ENCODE measurements around the gene CHST9. TPM values are rescaled to one million over a fixed set of nuclear protein-coding genes. Genes with fewer than 3 reads are reported as not detected.

CHST9 gene
- total and polyA plus RNA-seq, 2 of the 13 experiments (the other 11 are each of a cell fraction or from before 2014, with no cell fraction given), result 3.2 to 9.6 TPM

GRCh38 chr18:27073404-27073830 is 111.7 kb downstream of the CHST9 start:
- Histone ChIP-seq H3K27me3 (ENCODE audit: control insufficient read depth in 1 of 2, insufficient read depth in 2 of 2, low read length in 2 of 2) (no peaks in the 10 kb centered on the region), H3K9me3 (ENCODE audit: low read length) (no peaks in the 10 kb centered on the region), H3K9ac (ENCODE audit: insufficient read depth, low read depth, low read length) (no peak overlapping the region), H3K4me1 (ENCODE audit: insufficient read depth, low read length) (no peaks in the 10 kb centered on the region), H4K20me1 (ENCODE audit: insufficient read depth, low read length) (no peaks in the 10 kb centered on the region), H3K4me3 (replicated peaks in 1 of 3; ENCODE audit: insufficient read depth in 1 of 3, low read depth in 2 of 3, low read length in 3 of 3) (no peak overlapping the region), H3K79me2 (ENCODE audit: insufficient read depth, low read length) (no peaks in the 10 kb centered on the region), H3K4me2 (ENCODE audit: low read depth, low read length) (no peak overlapping the region), H3K36me3 (replicated peaks in 1 of 2; ENCODE audit: control insufficient read depth in 1 of 2, insufficient read depth in 2 of 2, low read length in 2 of 2) (no peaks in the 10 kb centered on the region), H3K27ac (ENCODE audit: extremely low read length, insufficient read depth, low read length) (no peak overlapping the region), H2AFZ (ENCODE audit: low read length) (no peak overlapping the region)
- CTCF ChIA-PET (ENCODE audit: low intra/inter-chr PET ratio, low total read pairs), result no interaction called here
- POLR2A ChIA-PET, result no interaction called here
- DNase-seq (ENCODE audit: low spot score) (no peak), ATAC-seq (no peak), FAIRE-seq (no peak)
- intact Hi-C loops (cut with micrococcal nuclease; ENCODE audit: unreplicated experiment), result no loop called here
- in situ Hi-C loops (cut with HindIII; ENCODE audit: extremely low pct_ligation_motif_present, low pct_unique_long_range_greater_than_20kb), result no loop called here
- TF ChIP-seq STAG1 (CRISPR knock-in tag; IDR thresholded peaks at IDR 0.05) (no peak), KMT2B (CRISPR knock-in tag; IDR thresholded peaks at IDR 0.05) (no peak)
- no TSS peak for BruUV-seq (replicated peaks)
- 89% methylated on average over 5 of the region's 5 CpGs for WGBS (ENCODE audit: low lambda C conversion rate)

GRCh38 chr18:27064673-27065072 is 120.4 kb downstream of the CHST9 start:
- DNase-seq (ENCODE audit: low spot score) (no peak), FAIRE-seq (no peak), ATAC-seq (no peak)
- Histone ChIP-seq H3K36me3 (replicated peaks in 1 of 2; ENCODE audit: control insufficient read depth in 1 of 2, insufficient read depth in 2 of 2, low read length in 2 of 2) (no peaks in the 10 kb centered on the region), H3K27me3 (ENCODE audit: control insufficient read depth in 1 of 2, insufficient read depth in 2 of 2, low read length in 2 of 2) (no peaks in the 10 kb centered on the region), H3K4me1 (ENCODE audit: insufficient read depth, low read length) (peaks cover 21% of the 10 kb centered on the region), H3K9me3 (ENCODE audit: low read length) (no peaks in the 10 kb centered on the region), H3K27ac (ENCODE audit: extremely low read length, insufficient read depth, low read length) (no peak overlapping the region), H3K4me3 (replicated peaks in 1 of 3; ENCODE audit: insufficient read depth in 1 of 3, low read depth in 2 of 3, low read length in 3 of 3) (no peak overlapping the region), H3K9ac (ENCODE audit: insufficient read depth, low read depth, low read length) (no peak overlapping the region), H3K79me2 (ENCODE audit: insufficient read depth, low read length) (no peaks in the 10 kb centered on the region), H2AFZ (ENCODE audit: low read length) (no peak overlapping the region), H4K20me1 (ENCODE audit: insufficient read depth, low read length) (no peaks in the 10 kb centered on the region), H3K4me2 (ENCODE audit: low read depth, low read length) (no peak overlapping the region)
- intact Hi-C loops (cut with micrococcal nuclease; ENCODE audit: unreplicated experiment) (no loop called here), in situ Hi-C loops (cut with HindIII; ENCODE audit: extremely low pct_ligation_motif_present, low pct_unique_long_range_greater_than_20kb) (no loop called here)
- no peak for TF ChIP-seq ZBTB3 (CRISPR knock-in tag; IDR thresholded peaks at IDR 0.05; ENCODE audit: borderline replicate concordance, low read depth)
- TF ChIP-seq MED13 (CRISPR knock-in tag; IDR thresholded peaks at IDR 0.05), result no peak
- no peak for TF ChIP-seq BATF2 (CRISPR knock-in tag; IDR thresholded peaks at IDR 0.05)
- TF ChIP-seq ZNF501 (CRISPR knock-in tag; IDR thresholded peaks at IDR 0.05), result no peak
- TF ChIP-seq GLI4 (CRISPR knock-in tag; IDR thresholded peaks at IDR 0.05; ENCODE audit: borderline replicate concordance), result no peak
- ChIA-PET CTCF (ENCODE audit: low intra/inter-chr PET ratio, low total read pairs) (no interaction called here), POLR2A (no interaction called here)
- no TSS peak for BruUV-seq (replicated peaks)
- 89% methylated on average over 3 of the region's 3 CpGs for WGBS (ENCODE audit: low lambda C conversion rate)
